ENCODE data around the gene GLTP.

DNA sequence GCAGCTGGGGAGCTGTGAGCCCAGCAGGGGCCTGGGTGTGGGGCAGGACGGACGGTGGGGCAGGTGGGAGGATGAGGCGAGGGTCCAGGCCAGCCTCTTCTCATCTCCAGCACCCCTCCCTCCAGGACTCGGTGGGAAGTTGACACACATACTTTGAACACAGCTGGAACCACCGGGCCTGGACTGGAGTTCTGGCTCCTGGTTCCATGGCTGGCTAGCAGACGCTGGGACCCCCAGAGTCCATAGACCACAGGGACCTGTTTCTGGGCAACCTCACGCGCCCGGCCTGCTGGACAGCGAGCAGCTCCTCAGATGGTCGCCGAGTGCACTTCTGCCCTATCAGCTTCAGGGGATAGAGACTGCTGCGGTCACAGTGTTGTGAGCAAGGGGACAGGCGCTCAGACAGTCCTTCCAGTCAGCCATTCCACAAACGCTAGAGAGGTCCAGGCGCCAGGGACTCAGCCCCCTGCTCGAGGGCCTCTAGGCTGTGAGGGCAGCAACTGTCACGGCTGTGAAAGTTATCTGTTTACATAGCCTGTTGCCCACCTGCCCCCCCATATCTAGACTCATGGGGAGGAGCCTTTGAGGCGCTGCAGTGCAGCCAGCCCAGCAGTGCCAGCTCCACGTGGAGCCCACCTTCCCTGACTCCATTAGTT, 45.0 kb upstream of the GLTP start:
- TF ChIP-seq EZH2 (IDR thresholded peaks at IDR 0.05; ENCODE audit: borderline replicate concordance), result no peak
- TF ChIP-seq, protein P1, sequence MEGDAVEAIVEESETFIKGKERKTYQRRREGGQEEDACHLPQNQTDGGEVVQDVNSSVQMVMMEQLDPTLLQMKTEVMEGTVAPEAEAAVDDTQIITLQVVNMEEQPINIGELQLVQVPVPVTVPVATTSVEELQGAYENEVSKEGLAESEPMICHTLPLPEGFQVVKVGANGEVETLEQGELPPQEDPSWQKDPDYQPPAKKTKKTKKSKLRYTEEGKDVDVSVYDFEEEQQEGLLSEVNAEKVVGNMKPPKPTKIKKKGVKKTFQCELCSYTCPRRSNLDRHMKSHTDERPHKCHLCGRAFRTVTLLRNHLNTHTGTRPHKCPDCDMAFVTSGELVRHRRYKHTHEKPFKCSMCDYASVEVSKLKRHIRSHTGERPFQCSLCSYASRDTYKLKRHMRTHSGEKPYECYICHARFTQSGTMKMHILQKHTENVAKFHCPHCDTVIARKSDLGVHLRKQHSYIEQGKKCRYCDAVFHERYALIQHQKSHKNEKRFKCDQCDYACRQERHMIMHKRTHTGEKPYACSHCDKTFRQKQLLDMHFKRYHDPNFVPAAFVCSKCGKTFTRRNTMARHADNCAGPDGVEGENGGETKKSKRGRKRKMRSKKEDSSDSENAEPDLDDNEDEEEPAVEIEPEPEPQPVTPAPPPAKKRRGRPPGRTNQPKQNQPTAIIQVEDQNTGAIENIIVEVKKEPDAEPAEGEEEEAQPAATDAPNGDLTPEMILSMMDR (IDR thresholded peaks at IDR 0.05; ENCODE audit: poor library complexity), result no peak
- TF ChIP-seq EZH2phosphoT487 (IDR thresholded peaks at IDR 0.05; ENCODE audit: low read depth, severe bottlenecking, unreplicated experiment), result no peak
